Measurements from ENCODE around the gene STK39. TPM values are rescaled to one million over a fixed set of nuclear protein-coding genes. Genes with fewer than 3 reads are reported as not detected.
"Not testable (repeated sequence)": the region's sequence is repeated elsewhere in the genome, so short reads cannot be mapped to it uniquely, and the experiment has no call there.

STK39 gene
- 21.4 and 45.9 TPM in 2 replicates for total RNA-seq
- polyA plus RNA-seq (2012), result 12.1 TPM

DNA sequence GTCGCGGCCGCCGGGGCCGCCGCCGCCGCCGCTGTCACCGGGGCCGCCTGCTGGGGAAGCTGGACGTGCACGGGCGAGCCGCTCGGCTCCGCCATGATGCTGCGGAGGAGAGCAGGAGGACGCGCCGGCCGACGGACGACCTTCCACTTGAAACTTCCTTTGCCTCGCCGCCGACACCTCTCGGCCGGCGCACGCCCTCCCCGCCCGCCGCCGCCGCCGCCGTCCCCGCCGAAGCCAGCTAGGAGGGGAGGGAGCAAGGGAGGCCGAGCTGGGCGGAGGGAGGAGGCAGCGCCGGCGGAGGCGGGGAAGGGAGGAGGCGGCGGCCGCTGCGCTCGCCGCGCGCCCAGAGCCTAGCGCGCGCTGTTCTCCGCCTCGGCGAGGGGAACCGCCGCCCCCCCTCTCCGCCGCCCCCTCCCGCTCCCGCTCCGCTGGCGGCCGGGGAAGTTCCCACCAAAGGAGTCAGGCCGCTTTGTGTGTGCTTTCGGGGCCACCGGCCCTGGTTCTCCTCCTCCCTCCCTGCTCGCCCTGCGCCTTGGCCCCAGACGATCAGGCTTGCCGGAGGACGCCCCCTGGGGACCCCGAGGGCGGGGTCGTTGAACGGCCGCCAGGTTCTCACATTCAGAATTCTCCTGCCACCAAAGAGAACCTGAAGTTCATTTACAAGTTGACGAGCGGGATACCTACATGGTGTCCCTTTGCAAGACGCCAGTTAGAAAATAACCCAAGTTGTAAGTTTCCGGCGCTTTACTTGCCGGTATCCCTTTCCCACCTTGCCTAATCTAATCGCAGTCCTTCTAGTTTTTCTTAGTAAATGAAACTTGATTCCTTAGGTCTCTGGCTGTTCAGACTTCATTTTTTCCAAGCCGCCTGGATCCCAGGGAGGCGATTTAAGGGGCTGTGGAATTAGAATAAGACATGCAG lies at the start of gene STK39:
STK39 (minus strand) TSS at position 255 of the 921 bp plus-strand sequence; CDS start at position 95, 160 bp downstream.
- peak; percentile 82 for DNase-seq (ENCODE audit: low read depth)

DNA sequence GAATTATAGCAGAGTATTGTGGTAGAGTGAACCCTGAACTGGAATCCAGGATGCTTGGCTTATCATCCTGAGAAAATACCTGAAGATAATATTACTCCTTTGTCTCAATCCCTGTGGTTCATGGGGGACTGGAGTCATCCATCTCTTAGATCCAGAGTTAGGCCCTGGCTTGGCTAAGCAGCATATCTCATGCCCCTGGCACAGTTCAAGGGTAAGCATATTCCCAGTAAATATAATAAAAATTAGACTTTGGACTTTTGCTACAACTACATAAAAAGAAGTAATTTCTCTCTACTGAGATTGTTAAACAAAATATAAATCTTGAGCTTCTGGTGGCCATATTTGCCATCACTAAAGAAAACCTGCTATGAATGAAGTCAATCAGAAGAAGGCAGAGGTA lies 47.7 kb upstream of the STK39 start:
- no peak for DNase-seq (ENCODE audit: low read depth)

GRCh38 chr2:168294409-168294808 lies 47.0 kb upstream of the STK39 start:
- DNase-seq (ENCODE audit: low read depth), result no peak

GRCh38 chr2:168293766-168294165 lies 46.4 kb upstream of the STK39 start:
- DNase-seq (ENCODE audit: low read depth), result no peak

DNA sequence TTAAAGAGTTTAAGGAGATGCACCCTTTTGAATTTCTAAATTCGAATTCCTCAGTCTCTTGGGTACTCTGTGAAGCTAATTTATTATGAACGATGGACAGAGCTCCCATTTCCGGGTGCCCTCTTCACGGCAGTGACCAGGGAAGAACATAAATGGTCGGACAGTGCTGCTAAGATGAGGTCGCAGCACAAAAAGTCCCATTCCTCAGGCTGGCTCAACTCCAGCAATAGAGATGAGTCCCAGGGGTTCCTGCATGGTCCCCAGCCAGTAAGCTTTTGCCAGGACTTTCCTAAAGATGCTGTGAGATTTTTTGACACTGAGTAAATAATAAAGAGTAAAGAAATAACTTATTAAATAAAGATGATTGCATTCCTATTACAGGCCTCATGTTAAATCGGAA lies 43.0 kb upstream of the STK39 start:
- DNase-seq (ENCODE audit: low read depth), result no peak

GRCh38 chr2:168289880-168290279 lies 42.5 kb upstream of the STK39 start:
- DNase-seq (ENCODE audit: low read depth), result no peak

- no peak for DNase-seq (ENCODE audit: low read depth)
Observed at GRCh38 chr2:168286535-168286934, 39.1 kb upstream of the STK39 start.

- DNase-seq (ENCODE audit: low read depth), result peak; percentile 73
Observed at GRCh38 chr2:168278424-168278888, 31.1 kb upstream of the STK39 start.

GRCh38 chr2:168277276-168277675 lies 29.9 kb upstream of the STK39 start:
- DNase-seq (ENCODE audit: low read depth), result no peak

DNA sequence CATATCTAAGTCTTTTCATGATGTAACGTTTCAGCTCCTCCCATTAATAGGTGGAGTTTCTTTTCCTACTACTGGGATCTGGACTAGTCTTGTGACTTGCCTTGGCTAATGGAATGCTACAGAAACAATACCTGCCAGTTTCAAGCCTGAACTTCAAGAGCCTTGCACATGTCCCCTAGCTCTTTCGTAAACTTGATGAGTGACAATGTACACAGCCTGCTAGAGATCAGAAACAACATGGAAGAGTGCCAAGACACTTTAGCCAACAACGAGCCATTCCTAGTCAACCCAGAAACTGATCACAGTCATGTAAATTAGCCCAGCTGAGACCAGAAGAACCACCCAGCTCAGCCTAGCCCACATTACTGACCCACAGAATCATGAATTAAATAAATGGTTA lies 24.8 kb upstream of the STK39 start:
- DNase-seq (ENCODE audit: low read depth), result no peak

- DNase-seq (ENCODE audit: low read depth), result not testable (repeated sequence)
Observed at GRCh38 chr2:168262926-168263325, 15.5 kb upstream of the STK39 start.

- DNase-seq (ENCODE audit: low read depth), result no peak
Observed at GRCh38 chr2:168256448-168256847, 9.1 kb upstream of the STK39 start.

GRCh38 chr2:168255866-168256265 lies 8.5 kb upstream of the STK39 start:
- no peak for DNase-seq (ENCODE audit: low read depth)

DNA sequence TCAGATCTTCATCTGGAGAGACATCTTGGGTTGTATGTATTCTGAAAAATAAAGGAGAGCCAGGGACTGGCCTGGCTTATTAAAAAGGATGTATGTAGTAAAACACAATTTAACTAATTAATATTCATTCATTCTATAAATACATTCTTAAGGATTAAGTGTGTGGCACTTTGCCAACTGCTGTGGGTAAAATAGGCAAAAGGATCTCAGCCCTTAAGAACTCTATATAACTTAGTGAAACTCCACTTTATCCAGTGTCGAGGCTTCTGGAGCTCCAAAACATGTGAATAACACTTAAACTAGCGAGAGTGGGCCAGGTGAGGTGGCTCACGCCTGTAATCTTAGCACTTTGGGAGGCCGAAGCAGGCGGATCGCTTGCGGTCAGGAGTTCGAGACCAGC lies 7.7 kb upstream of the STK39 start:
- no peak for DNase-seq (ENCODE audit: low read depth)

DNA sequence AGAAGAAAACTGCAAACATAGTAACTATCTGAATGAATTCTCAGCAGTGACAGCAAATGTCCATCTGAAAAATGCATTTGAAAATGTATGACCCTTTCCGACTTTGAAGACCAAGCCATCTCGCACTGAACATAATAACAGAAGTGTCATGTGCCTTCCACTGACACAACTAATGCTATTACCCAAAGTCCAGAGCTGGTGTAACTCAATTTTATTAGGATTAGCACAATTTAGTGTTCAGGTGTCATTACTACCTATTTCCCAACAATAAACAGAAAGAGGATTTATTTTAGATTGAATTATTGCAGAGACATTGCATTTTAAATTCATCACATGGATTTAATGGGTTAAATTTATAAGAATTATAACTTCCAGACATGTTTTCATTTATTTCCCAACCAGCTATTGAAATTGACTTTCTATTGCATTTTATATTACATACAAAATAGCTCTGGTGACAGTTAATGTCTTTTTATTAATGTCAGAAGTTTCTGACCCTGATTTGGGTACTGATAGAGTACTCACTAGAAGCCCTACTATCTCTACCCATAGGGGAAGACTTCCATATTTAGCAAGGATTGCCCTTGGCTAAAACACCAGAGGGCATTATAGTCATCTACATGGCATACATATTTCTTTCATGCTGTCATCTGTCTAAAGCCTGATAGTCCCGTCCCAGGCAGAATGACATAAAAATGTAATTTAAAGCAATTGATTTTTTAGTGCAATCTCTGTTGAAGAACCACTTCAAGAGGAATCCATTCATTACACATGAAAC lies 7.0 kb upstream of the STK39 start:
- DNase-seq (ENCODE audit: low read depth), result peak; percentile 48

DNA sequence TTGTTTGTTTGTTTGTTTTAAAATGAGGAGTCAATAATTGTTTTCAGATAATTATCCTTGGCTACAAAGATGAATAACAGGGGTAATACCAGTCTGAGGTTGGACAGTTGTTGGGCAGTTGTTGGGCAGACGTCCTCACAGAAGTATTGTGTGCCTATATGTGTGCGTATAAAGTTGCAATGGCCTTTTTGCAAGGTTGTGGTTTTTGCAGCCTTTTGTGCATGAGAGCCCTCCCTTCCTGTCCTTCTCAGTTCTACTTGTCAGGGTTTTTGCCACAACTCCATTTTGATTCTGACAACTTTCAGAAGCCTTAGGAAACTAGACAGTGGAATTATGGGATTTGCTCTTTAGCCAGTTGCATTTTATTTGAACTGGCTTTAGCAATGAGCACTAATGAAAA lies 6.0 kb upstream of the STK39 start:
- no peak for DNase-seq (ENCODE audit: low read depth)

DNA sequence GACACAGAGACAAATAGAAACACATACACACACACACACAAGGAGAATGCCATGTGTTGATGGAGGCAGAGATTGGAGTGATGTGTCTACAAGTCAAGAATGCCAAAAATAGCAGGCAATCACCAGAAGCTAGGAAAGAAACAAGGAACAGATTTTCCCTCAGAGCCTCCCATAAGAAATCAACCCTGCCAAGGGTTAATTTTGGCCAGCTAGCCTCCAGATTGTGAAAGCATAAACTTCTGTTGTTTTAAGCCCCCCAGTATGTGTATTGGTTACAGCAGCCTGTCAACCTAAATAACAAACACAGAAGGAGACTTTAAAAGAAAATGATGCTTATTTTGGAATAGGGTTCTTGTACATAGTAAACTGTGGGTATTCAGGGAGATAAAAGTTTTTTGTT lies 5.6 kb upstream of the STK39 start:
- no peak for DNase-seq (ENCODE audit: low read depth)

DNA sequence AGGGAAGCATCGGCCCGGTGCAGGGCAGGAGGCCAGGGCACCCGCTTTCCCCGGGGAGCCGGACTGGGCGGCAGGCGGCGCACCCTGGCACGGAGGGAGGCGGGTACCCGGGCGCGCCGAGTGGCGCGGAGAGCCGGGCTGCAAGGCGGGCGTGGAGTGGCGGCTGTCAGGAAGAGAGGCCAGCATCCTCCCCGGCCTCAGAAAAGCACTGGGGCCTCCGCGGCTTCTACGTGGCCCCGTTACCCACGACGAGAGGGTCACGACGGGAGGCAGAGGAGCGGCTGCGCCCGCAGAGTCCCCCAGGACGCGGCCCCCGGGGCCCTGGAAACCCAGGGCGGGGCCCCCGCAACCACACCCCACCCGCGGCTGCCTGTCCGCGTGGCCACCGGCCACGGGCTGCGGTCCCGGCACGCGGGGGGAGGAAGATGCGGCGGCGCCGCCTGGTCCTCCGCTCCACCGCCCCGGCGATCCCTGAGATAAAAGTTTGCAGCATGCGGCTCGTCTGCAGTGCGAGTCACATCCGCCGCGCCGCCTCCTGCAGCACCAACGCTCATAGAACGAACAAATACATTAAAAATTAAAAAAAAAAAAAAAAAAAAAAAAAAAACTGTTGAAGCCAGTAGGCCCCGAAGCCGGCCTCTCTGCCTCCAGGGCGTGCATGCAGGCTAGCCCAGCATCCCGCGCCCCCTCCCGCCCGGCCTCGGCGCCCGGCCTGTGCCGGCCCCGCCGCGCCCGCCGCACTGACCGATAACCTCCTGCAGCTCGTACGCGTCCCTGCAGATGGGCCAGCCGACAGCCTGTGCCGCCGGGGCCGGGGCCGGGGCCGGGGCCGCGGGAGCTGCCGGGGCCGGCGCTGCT lies 683 bp downstream of the STK39 start:
- DNase-seq (ENCODE audit: low read depth), result peak; percentile 73

- no peak for DNase-seq (ENCODE audit: low read depth)
Observed at GRCh38 chr2:168246072-168246482, 1.3 kb downstream of the STK39 start.

DNA sequence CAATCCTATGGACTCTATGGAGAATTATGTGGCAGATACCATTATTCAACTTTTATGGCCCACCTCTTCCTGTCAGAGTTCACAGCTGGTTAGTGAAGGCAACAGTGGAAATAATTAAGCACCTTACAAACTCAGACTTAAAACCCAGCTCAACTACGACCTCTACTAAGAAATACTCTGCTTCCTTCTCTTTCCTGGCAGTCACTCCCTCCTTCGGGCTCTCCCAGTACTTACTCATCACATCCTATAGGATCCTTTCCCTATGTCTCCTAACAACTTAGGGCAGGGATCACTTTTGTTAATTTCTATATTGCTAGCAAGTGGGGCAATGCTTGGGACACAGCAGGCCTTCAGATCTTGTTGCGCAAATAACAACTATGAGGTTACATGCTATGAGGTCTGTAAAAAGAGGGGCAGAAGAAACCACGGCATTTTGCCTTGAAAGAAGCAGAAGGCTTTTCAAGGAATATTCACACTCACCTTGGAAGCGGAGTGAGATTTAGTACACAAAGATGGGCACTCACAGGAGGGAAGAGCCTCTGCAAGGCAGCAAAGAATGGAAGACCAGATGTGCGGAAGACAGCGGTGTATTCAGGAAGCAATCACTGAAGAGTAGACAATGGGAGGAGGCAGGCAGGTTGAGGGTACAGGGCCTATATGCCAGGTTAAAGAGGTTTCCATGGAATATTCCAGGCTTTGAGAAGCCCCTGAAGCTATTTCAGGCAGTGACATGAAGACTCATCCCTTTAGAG lies 2.1 kb downstream of the STK39 start:
- no peak for DNase-seq (ENCODE audit: low read depth)
